Panc1 (cell line): Measurements from ENCODE around the gene IRF9. TPM values are rescaled to one million over a fixed set of nuclear protein-coding genes. Genes with fewer than 3 reads are reported as not detected.

Experiments used
- ATAC-seq: fragments of 200-7000 bp; cut with Tn5 transposase; 2 replicates; pipeline ENCODE4 v1.9.1; 2020; ENCODE audit warnings: mild to moderate bottlenecking, moderate library complexity
- BruUV-seq: library from RNA; stranded (reverse); fragments of 400-500 nt; replicated peaks from 2 replicates; lab custom pipeline; 2021; lab: Mats Ljungman, UMichigan
- CTCF ChIA-PET: fragments of 300-600 bp; sonication (Branson Sonifier 250); formaldehyde crosslinking; loops from one replicate; lab custom pipeline; 2022; ENCODE audit warnings: antibody characterized with exemption; lab: Charles Lee
- POLR2A ChIA-PET: fragments of 300-600 bp; sonication (Branson Sonifier 250); formaldehyde crosslinking; loops from one replicate; lab custom pipeline; 2022; ENCODE audit warnings: antibody characterized with exemption; lab: Charles Lee
- DNase-seq: peaks from one replicate; pipeline ENCODE4 v3.0.0-alpha.2; 2010; ENCODE audit warnings: low read depth, low spot score
- H3K27ac ChIP-seq: 2 replicates; pipeline ENCODE4 v1.5.1; 2011; ENCODE audit warnings: mild to moderate bottlenecking, low read length, inconsistent platforms
- H3K27me3 ChIP-seq: fragments of 200-500 bp; sonication (Bioruptor generic); 2 replicates; pipeline ENCODE4 v1.6.0; 2014; ENCODE audit warnings: low read length, inconsistent platforms; ENCODE audit not compliant: control insufficient read depth, insufficient read depth
- H3K36me3 ChIP-seq: fragments of 200-500 bp; sonication (Bioruptor generic); 2 replicates; pipeline ENCODE4 v1.5.1; 2014; ENCODE audit warnings: inconsistent platforms, mild to moderate bottlenecking, low read length, moderate library complexity; ENCODE audit not compliant: control insufficient read depth, insufficient read depth
- H3K4me1 ChIP-seq: 2 replicates; pipeline ENCODE4 v1.5.1; 2011; ENCODE audit warnings: inconsistent platforms, mild to moderate bottlenecking, low read length, moderate library complexity; ENCODE audit not compliant: control insufficient read depth, insufficient read depth
- H3K4me3 ChIP-seq, 2 experiments: 2 replicates each; pipeline ENCODE4 v1.5.1; 2011 to 2012; ENCODE audit warnings: low read depth in 2 of 2, low read length in 2 of 2, mild to moderate bottlenecking in 2 of 2, inconsistent platforms in 1 of 2, moderate library complexity in 1 of 2
- H3K9me3 ChIP-seq: fragments of 200-500 bp; sonication (Bioruptor generic); 2 replicates; pipeline ENCODE4 v1.5.1; 2014; ENCODE audit warnings: low read depth, mild to moderate bottlenecking, inconsistent platforms, low read length, moderate library complexity; ENCODE audit not compliant: control insufficient read depth, insufficient read depth
- CTCF ChIP-seq: fragments of 450-650 bp; IDR thresholded peaks from 2 replicates; pipeline ENCODE4 v1.5.1; 2017; ENCODE audit warnings: mild to moderate bottlenecking
- POLR2AphosphoS5 ChIP-seq: IDR thresholded peaks from 2 replicates; pipeline ENCODE4 v1.6.1; 2012; ENCODE audit warnings: mild to moderate bottlenecking, low read depth, low read length, moderate library complexity
- REST ChIP-seq, 2 experiments: IDR thresholded peaks; 2 replicates each; pipeline ENCODE4 v1.6.1; 2011 to 2012; ENCODE audit warnings: low read depth in 2 of 2, control low read depth in 1 of 2, low read length in 1 of 2, mild to moderate bottlenecking in 1 of 2, moderate library complexity in 1 of 2; ENCODE audit not compliant: insufficient read depth in 1 of 2
- SIN3A ChIP-seq: IDR thresholded peaks from 2 replicates; pipeline ENCODE4 v1.6.1; 2012; ENCODE audit warnings: low read depth, mild to moderate bottlenecking, low read length, moderate library complexity, borderline replicate concordance; ENCODE audit not compliant: insufficient read depth
- TCF7L2 ChIP-seq: IDR thresholded peaks from 2 replicates; pipeline ENCODE4 v1.6.1; 2011; ENCODE audit warnings: mild to moderate bottlenecking, low read depth, low read length, inconsistent platforms
- in situ Hi-C: cut with HindIII; loops from 2 replicates; pipeline ENCODE4 v1.10.0; 2016; ENCODE audit warnings: low sequenced_read_pairs, low pct_unique_long_range_greater_than_20kb
- intact Hi-C: fragments of 100-400 bp; cut with micrococcal nuclease; formaldehyde crosslinking; loops from one replicate; pipeline ENCODE4 v1.10.0; 2022; ENCODE audit not compliant: unreplicated experiment
- total RNA-seq: library from RNA; stranded (reverse); gene quantifications from one replicate; pipeline ENCODE4 v1.2.1, GENCODE V29; 2021; ENCODE audit not compliant: unreplicated experiment

Gene IRF9
- total RNA-seq, 1 experiment from 2014 or later = 24.5 TPM

- in situ Hi-C loops = no loop called here
- no peaks in the 10 kb centered on the region for H3K36me3 ChIP-seq
- H3K27ac ChIP-seq = no peak overlapping the region
- ATAC-seq (no peak), DNase-seq (no peak)
- no peaks in the 10 kb centered on the region for H3K9me3 ChIP-seq
- ChIA-PET CTCF (no interaction called here), POLR2A (no interaction called here)
- H3K4me3 ChIP-seq = no peak overlapping the region
- H3K4me1 ChIP-seq = no peaks in the 10 kb centered on the region
- intact Hi-C loops = no loop called here
- H3K27me3 ChIP-seq = no peaks in the 10 kb centered on the region
- BruUV-seq = no TSS peak
- TF ChIP-seq REST (IDR thresholded peaks at IDR 0.05; ENCODE audit: insufficient read depth in 1 of 2, low read depth in 2 of 2, low read length in 1 of 2) = no peak
- no peak for TF ChIP-seq SIN3A
- no peak for TF ChIP-seq POLR2AphosphoS5
- TF ChIP-seq TCF7L2 = no peak
- no peak for TF ChIP-seq CTCF
These were observed 46.1 kb downstream of the IRF9 start for GRCh38 chr14:24207104-24207551.

- Histone ChIP-seq H3K9me3 (no peaks in the 10 kb centered on the region), H3K27ac (no peak overlapping the region), H3K27me3 (no peaks in the 10 kb centered on the region), H3K4me3 (no peak overlapping the region), H3K36me3 (no peaks in the 10 kb centered on the region), H3K4me1 (no peaks in the 10 kb centered on the region)
- ChIA-PET CTCF (no interaction called here), POLR2A (no interaction called here)
- DNase-seq (no peak), ATAC-seq (no peak)
- intact Hi-C loops (no loop called here), in situ Hi-C loops (no loop called here)
- BruUV-seq = no TSS peak
- no peak for TF ChIP-seq POLR2AphosphoS5
- TF ChIP-seq REST (IDR thresholded peaks at IDR 0.05; ENCODE audit: insufficient read depth in 1 of 2, low read depth in 2 of 2, low read length in 1 of 2) = no peak
- TF ChIP-seq SIN3A = no peak
- TF ChIP-seq CTCF = no peak
- no peak for TF ChIP-seq TCF7L2
These were observed 46.6 kb downstream of the IRF9 start for GRCh38 chr14:24207625-24208024.
